ENCODE data around the gene MDGA2.
"Not testable (repeated sequence)": the region's sequence is repeated elsewhere in the genome, so short reads cannot be mapped to it uniquely, and the experiment has no call there.

MDGA2 gene

DNA sequence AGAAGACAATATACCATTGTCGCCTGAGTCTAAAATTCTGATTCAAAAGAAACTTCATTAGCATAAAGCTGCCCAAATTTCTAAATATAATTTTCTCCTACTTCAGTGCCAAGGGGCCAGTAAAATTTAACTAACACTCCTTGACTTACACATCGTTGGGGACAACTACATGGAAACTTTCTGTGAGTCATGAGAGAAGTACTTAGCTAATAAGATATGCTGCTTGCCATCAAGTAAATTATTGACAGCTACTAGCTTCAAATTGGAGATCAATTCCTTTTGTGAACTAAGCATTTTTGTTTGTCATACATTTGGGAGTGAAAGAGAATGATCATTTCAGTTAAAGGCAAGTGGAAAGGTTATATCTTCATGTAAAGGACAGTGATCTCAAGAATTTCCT is 373.3 kb downstream of the MDGA2 start:
- DNase-seq: no peak

DNA sequence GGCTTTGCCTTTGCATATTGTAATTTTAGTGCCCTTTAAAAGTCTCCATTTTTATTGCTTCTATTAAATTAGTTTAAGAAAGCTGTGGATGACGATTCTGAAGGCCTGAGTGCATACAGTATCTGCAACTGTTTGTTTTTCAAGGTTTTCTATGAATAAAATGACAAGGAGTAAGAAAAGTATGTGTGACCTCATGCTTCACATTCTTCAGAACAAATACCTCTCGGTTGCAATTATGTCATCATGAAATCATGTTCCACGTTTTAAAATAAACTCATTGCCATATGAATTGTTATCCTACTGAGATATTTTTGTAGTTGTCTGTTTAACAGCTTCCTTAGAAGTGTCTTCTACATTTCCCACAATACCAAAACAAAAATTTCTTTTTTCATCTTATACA is 374.6 kb downstream of the MDGA2 start:
- no peak for DNase-seq

DNA sequence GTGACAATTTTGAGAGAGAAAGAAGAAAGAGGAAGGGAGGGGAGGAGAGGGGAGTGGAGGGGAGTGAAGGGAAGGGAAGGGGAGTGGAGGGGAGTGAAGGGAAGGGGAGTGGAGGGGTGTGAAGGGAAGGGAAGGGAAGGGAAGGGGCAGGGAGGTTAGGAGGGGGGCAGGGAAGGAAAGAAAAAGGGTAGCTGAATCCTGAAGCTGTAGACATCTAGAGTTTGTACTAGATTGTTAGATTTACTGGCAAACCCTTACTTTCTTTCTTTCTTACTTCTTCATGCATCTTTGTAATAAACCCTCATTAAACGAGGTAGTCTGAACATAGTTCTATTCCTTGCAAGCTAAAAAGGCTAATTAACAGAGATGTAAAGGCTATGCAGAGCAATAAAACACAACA is 378.0 kb downstream of the MDGA2 start:
- no peak for DNase-seq

DNA sequence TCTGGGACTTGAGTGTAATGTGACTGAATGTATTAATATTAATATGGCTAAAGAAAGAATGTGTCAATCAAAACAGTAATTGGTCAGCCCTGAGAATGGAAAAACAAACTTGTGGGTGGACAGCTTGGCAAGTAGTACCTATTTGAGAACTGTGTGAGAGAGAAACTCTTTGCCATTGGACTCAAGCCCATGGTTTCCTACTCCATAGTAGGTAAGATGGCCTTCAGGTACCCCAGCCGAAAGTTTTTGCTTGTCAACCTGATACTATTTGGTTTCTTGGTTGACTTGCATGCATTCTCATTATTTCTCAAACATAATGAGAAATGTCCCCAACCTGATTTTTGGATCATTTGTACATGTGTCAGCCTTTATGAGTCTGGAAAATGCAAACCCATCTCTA is 391.1 kb downstream of the MDGA2 start:
- DNase-seq: no peak

DNA sequence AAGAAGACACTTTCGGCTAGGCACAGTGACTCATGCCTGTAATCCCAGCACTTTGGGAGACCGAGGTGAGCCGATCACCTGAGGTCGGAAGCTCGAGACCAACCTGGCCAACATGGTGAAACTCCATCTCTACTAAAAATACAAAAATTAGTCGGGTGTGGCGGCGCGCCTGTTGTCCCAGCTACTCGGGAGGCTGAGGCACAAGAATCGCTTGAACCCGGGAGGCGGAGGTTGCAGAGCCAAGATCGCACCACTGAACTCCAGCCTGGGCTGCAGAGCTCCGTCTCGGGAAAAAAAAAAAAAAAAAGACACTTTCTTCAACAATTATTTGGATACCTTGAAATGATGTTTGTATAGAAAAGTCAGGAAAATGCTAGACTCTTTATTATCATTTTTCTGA is 393.6 kb downstream of the MDGA2 start:
- not testable (repeated sequence) for DNase-seq

DNA sequence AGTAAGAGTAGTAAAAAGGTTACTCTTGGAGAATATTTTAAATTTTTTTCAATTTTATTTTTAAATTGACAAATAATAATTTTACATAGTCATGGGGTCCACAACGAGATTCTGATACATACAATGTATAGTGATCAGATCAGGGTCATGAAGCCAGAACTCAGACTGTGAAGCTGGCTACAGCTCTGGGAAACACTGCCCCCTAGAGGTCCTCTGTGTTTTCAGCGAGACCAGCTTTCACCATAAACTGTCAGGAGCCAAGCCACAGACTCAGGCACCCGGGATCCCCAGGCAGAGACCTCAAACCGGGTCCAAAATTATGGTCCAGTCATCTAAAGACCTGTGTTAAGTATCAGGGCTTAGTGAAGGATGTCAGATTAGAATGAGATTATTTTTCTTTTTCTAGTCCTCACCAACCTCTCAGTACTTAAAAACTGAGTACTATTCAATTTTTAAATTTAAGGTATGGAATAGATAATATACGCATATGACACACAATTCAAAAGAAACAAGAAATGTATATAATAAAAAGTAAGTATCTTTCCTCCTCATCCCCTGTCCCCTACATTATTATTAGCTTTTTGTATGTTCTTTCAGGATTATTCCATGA is 397.1 kb downstream of the MDGA2 start:
- peak; percentile 72 for DNase-seq

DNA sequence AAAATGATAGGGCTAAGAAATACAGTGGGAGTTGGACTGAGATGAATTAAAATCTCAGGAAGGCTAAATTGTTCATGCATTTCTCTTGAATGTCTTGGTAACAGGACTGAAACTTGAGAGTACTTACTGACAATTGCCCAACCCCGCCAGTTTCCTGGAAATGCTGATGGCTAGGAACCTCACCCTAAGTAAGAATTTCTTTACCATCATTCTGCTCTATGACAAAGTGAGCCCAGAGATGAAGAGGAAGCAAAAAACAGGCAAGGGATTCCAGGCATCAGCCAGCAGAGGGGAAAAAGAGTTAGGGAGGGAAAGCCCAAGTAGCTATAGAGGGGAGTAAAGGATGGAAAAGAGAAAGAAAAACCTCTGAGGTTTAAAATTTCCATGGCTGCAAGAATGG is 397.7 kb downstream of the MDGA2 start:
- no peak for DNase-seq

DNA sequence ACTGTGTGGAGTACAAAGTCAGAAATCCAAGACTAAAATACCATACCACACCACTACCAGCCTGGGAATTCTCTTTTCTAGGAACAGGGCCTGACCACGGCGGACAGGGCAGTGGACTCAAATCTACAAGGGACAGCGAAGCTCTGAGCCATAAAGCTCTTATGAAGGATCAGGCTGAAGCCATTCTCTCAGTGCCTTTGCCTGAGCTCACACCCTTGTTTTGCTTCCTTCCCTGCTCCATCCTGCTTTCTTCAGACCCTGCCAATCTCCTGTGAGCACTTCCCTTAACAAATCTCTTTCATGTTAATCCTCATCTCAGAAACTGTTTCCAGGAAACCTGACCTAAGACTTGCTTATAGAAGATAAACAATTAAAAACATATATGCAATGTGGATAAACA is 398.5 kb downstream of the MDGA2 start:
- DNase-seq: no peak

DNA sequence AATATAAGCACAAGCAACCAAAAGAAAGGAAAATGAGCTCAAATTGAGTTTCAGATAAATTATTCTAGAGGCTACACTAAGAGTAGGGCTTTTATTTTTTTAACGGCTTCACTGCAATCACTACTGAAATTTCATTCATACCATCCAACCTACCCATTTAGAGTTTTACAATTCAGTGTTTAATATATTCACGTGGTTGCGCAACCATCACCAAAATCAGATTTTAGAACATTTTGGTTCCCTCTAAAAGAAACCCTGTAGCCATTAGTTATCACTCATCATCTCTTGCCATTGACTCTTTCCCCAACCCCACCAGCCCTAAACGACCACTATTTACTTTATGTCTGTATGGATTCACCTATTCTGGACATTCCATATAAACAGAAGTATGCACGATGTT is 401.5 kb downstream of the MDGA2 start:
- DNase-seq: no peak

DNA sequence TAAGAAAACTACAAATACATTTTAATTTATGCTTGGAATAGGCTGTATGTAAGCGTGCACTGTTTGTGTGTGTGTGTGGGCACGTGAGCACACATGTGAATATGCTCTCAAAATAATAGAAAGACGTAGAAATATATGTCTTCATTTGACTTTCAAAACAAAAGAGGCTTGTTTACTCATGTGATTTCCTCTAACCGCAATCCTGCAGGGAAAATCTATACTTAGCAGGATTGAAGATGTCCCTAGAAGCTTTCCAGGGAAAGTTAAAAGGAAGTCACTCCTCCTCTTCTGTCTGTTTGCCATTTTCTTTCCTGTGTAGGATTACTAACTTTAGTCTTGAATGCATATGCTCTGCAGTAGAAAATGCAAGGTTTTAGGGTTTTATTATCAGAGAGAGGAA is 404.7 kb downstream of the MDGA2 start:
- DNase-seq: no peak

DNA sequence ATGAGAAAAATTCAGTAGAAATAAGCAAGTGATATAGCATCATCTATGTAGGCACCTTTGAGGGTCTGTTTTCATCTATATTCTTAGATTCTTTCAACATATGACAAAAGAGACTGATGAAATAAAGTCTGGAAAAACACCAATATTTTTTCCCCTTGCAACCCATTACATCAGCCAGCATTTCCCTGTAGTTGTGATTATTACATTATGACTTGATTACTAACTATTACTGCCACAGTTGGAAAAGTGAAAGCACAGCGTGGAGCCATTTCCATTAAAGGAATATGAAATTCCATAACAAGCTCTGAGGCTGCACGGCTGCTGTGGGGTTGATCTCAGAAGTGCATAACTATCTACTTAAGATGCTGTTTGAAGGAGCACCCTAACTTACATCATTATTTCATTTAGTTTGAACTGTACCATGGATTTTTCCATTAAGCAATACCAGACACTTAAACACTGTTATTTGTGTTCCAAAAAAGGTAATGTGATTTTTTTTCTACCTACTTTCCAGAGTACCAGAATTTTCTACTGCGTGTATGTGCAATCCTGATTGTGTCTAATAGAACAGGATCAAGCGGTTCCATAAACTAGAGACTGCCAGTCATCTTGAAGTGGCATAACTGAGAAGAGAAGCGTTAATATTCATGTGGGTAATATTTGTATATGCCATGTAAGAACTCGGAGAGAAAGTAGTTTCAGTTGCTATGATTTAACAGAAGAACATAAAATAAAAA is 405.5 kb downstream of the MDGA2 start:
- no peak for DNase-seq

DNA sequence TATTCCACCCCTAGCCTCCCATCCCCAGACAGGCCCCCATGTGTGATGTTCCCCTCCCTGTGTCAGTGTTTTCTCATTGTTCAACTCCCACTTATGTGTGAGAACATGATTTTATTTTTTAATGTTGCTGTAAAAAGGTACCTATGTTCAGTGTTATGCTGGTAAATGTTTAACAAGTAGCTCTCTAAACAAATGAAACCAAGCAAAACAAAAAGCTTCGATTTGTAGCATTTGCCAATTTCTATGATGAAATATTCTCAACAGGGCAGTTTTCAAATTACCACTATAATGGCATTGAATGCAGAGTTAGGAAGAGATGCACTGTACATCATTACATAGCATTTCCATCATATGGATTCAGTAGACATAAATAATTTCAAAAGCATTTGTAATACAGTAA is 410.6 kb downstream of the MDGA2 start:
- DNase-seq: no peak

DNA sequence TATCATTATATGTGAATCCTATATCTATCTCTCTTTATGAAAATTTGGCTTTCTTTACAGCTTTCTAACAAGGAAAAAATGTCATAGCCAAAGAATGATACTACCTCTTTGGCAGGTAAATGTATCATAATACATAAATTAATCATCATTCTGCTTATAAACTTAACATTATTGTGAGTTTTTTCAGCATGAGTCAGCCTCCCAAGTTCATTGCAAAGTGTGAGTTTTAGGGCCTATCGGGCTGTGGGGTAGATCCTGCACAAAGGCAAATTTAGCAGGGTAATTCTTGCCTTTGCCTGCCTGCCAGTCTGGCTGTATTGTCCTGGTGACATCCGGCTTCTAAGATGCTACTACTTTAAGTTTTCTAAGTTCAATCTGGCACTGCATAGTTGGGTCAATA is 412.6 kb downstream of the MDGA2 start:
- no peak for DNase-seq

DNA sequence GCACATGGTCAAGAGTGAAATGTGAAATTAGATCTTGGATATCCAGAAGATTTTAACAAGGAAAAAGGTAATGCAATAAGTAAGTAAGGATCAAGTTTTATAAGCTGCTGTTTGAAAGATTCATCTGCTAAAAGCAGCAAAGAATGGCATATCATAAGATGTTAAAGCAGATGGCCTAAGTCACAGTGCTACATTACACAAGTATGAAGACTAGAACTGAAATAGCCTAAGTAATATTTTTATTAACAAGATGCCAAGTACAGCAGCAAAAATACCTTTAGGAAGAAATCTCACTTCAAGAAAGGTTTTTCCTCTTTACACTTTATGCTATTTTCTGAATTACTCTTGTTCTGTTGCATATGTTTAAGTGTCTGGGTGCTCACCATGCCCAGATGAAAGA is 414.1 kb downstream of the MDGA2 start:
- no peak for DNase-seq

DNA sequence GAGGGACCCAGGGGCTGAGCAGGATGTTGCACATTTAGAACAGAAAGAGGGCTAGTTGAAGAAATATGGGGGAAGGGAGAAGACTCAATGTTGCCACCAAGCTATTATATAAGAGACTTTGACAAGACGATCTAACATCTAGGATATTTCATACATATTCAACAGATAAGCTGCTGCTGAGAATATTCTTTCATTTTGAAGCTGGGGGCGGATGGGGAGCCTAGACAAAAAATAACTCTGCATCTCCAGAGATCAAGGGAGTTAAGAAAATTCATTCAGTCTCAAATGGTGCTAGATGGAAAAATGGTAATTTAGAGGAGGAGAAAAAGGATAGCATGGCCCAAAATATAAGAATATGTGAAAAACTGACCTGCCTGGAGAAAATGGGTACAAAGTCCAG is 415.6 kb downstream of the MDGA2 start:
- DNase-seq: no peak

DNA sequence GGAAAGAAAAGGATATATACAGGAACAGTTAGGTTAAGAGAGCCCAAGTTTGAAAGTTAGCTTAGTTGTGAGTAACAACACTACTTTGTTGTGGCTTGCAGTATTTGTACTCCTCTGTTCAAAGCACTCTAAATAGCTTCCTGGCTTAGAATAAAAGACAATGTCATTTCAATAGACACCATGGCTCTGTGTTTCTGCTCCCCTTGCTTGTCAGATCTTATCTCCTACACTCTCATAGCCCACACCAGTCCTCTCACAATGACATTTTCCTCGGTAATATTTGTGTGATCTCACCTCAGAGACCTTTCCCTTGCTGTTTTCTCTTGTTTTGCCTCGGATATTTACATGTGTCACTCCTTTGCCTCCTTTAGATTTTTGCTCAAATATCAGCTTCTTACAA is 418.4 kb downstream of the MDGA2 start:
- DNase-seq: no peak

DNA sequence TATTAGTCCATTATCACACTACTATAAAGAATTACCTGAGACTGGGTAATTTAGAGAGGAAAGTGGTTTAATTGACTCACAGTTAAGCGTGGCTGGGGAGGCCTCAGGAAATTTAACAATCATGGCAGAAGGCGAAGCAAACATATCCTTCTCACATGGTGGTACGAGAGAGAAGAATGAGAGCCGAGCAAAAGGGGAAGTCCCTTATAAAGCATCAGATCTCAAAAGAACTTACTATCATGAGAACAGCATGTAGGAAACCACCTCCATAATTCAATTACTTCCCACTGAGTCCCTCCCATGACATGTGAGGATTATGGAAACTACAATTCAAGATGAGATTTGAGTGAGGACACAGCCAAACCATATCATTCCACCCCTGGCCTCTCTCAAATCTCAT is 422.6 kb downstream of the MDGA2 start:
- no peak for DNase-seq

DNA sequence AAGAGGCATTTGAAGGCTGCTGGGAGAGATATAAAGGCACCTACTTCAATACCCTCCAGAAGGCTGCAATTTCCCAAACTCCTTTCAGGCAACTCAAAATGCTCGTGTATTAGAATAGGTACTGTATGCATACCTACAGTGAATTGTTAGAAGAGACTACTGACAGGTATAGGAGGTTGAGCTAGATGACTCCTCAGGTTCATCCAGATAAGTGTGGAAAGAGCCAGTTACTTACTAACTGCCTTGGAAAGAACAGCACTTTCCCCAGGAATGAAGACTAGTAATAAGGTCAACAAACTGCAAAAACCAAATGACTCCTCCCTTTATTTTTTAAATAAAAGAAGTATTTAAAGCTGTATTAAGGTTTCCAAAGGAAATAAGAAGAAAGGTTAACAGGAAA is 429.0 kb downstream of the MDGA2 start:
- no peak for DNase-seq

DNA sequence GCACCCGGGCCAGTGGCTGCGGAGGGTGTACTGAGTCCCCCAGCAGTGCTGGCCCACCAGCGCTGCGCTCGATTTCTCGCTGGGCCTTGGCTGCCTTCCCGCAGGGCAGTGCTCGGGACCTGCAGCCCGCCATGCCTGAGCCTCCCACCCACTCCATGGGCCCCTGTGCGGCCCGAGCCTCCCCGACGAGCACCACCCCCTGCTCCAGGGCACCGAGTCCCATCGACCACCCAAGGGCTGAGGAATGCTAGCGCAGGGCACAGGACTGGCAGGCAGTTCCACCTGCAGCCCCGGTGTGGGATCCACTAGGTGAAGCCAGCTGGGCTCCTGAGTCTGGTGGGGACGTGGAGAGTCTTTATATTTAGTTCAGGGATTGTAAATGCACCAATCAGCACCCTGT is 432.8 kb downstream of the MDGA2 start:
- not testable (repeated sequence) for DNase-seq

DNA sequence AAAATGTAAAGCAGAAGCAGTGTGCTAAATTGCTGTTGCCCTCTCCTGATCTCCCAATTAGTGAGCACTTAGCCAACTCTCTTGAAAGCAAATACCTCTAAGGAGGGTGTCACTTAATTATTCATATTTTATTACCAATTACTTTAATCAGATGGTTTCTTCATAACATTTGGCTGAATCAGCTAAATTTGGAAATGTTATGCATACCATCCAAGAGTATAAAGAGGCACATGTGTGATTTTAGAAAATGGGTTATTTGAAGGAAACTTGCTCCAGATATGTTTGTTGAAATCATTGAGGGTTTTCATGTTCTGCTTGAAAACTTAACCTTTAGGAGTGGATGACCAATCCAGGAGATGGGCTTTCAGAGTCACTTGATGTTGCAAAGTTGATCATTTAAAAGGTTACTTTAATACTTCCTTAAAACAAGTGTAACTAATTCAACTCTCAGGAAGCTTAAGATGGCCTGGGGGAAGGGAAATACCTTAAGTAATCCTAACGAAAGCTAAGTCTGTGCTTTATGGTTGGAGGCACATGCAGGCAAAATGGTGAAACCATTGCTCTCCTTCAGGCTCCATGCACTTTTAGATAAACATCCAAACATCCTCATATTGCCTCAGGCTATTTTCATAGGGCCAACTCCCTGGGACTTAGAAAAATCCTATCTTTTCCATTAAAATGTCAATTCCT is 434.5 kb downstream of the MDGA2 start:
- DNase-seq: no peak

DNA sequence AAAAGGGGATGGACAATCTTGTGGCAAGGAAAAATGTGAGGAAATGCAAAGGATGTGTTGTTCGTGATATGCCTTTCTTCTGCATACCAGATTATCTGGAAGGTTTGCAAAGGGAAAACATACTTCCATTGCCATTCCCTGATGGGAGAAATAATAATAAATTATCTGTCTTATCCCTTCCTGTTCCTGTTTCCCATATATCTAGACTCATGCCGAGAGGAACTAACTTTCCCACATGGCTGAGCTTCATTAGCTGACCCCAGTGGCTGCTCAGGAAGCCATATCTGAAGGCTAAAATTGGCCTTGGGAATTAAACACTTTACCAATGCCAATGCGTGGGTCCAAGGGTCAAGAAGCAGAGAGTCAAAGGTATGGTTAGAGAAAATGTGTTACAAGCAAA is 439.8 kb downstream of the MDGA2 start:
- no peak for DNase-seq

DNA sequence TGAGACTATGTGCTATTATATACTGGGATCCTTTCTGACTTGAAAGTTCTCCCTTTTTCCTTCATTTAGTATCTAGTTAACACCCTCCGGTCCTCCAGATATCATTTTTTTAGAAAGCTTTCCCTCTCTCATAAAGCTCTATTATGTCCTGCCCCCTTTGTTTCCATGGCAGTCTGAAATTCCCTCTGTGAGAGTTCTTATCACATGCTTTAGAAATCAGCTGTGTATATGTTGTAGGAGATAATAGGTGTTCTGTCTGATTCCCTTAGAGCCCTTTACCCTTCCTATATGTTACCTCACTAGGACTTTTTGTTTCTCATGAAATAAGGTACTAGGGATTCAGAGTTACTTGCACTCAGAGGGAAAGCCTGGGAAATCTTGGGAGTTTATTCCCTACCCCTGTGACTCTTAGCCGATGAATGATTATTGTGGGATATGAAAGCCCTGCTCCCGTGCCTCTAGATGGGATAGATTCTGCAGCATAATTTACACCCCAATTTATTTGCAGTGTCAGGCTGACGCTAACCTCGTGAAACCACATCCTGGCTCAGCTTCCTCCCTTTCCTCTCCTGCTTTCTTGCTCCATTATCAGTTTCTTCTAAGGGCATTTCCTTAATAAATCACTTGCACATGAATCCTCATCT is 448.4 kb downstream of the MDGA2 start:
- DNase-seq: no peak

DNA sequence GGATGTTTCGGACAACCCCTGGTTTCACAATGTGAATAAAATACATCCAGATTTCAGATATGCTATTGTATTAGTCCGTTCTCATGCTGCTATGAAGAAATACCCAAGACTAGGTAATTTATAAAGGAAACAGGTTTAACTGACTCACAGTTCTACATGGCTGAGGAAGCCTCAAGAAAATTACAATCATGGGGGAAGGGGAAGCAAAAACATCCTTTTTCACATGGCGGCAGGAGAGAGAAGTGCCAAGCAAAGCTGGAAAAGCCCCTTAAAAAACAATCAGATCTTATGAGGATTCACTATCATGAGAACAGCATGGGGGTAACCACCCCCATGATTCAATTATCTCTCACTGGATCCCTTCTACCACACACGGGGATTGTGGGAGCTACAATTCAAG is 451.7 kb downstream of the MDGA2 start:
- no peak for DNase-seq

DNA sequence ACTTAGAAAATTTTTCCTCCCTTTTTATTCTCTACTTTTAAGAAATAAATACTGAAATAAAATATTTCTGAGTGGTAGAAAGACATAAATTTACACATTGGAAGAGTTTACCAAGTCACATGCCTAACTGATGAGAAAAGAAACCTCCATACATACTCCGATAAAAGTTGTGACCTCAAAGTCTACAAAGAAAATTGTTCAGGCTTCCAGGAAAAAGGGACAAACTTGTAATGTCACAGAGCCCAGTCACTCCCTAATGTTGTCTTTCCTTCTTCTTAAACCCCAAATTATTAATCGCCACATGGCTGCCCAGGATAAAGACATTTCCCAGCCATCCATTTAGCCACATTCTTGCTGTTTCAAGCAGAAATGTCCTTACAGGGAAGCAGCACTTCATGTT is 455.3 kb downstream of the MDGA2 start:
- no peak for DNase-seq

Data from islet precursor cell (in vitro differentiated cells).